A673 (cell line): Measurements from ENCODE around the gene ARL14.

ENCODE experiments used
- EZH2 ChIP-seq: fragments of 200-600 bp; sonication (generic); IDR thresholded peaks from 2 replicates; pipeline ENCODE4 v1.6.1; 2017; ENCODE audit warnings: borderline replicate concordance, low read depth, mild to moderate bottlenecking, mixed read lengths, antibody characterized with exemption, low read length; ENCODE audit not compliant: poor library complexity, severe bottlenecking
- TF ChIP-seq, protein P1 (sequence below): fragments of 300-800, 200-600 bp; sonication (generic); conservative IDR thresholded peaks from 2 replicates; pipeline ENCODE4 v1.5.1; 2017; ENCODE audit warnings: low read depth, mild to moderate bottlenecking, antibody characterized with exemption, low read length, moderate library complexity, mixed read lengths

DNA sequence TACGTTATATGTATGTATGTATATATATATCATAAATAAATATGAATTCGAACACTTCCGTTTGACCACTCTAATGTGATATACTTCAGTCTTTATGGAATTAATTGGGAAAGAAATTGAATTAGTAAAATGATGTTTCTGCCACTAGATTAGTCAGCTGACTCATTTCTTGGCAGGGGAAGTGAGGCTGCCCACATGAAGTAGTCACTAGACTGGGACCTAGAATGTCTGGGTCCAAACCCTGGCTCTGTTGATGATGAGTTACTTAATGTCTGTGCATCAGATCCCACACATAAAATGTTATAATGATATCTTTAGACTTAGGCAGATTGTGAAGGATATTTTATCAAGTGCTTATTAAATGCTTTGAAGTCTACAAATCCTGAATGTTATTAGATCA is 27.4 kb upstream of the ARL14 start:
- TF ChIP-seq, protein P1, sequence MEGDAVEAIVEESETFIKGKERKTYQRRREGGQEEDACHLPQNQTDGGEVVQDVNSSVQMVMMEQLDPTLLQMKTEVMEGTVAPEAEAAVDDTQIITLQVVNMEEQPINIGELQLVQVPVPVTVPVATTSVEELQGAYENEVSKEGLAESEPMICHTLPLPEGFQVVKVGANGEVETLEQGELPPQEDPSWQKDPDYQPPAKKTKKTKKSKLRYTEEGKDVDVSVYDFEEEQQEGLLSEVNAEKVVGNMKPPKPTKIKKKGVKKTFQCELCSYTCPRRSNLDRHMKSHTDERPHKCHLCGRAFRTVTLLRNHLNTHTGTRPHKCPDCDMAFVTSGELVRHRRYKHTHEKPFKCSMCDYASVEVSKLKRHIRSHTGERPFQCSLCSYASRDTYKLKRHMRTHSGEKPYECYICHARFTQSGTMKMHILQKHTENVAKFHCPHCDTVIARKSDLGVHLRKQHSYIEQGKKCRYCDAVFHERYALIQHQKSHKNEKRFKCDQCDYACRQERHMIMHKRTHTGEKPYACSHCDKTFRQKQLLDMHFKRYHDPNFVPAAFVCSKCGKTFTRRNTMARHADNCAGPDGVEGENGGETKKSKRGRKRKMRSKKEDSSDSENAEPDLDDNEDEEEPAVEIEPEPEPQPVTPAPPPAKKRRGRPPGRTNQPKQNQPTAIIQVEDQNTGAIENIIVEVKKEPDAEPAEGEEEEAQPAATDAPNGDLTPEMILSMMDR, result no peak
- TF ChIP-seq EZH2, result no peak
